HCT116 (cell line): ENCODE data around the gene SHKBP1. TPM values are rescaled to one million over a fixed set of nuclear protein-coding genes. Genes with fewer than 3 reads are reported as not detected.

Source experiments
- ATAC-seq: fragments of 200-7000 bp; cut with Tn5 transposase; 2 replicates; pipeline ENCODE4 v1.9.1; 2020; ENCODE audit warnings: mild to moderate bottlenecking, moderate library complexity
- BruUV-seq: library from RNA; stranded (reverse); fragments of 400-500 nt; replicated peaks from 2 replicates; lab custom pipeline; 2021; lab: Mats Ljungman, UMichigan
- CTCF ChIA-PET: fragments of 300-600 bp; sonication (Branson Sonifier 250); formaldehyde crosslinking; loops from one replicate; lab custom pipeline; 2021; ENCODE audit warnings: antibody characterized with exemption; lab: Charles Lee
- POLR2A ChIA-PET: fragments of 300-600, 350-600 bp; sonication (Branson Sonifier 250); formaldehyde crosslinking; loops from one replicate; lab custom pipeline; 2021; ENCODE audit warnings: antibody characterized with exemption; lab: Charles Lee
- RAD21 ChIA-PET, 2 experiments: fragments of 300-600 bp; sonication (Branson Sonifier 250); formaldehyde crosslinking; loops; one replicate each; lab custom pipeline; 2023; ENCODE audit warnings: low total read pairs in 2 of 2; ENCODE audit not compliant: uncharacterized antibody in 2 of 2, unreplicated experiment in 2 of 2, low non-redundant PET in 1 of 2; lab: Charles Lee
- DNase-seq: peaks from one replicate; pipeline ENCODE4 v3.0.0-alpha.2; 2010; ENCODE audit warnings: low read depth, low spot score
- H2AFZ ChIP-seq: fragments of 200-600 bp; shearing (Covaris generic), sonication (generic); 2 replicates; pipeline ENCODE4 v1.6.1; 2017; ENCODE audit warnings: low read depth, mixed run types, mixed read lengths, antibody characterized with exemption, low read length; ENCODE audit not compliant: poor library complexity, severe bottlenecking
- H3K27ac ChIP-seq: 2 replicates; pipeline ENCODE4 v1.5.1; 2012; ENCODE audit warnings: low read depth, low read length
- H3K27me3 ChIP-seq: fragments of 200-600 bp; sonication (generic); 2 replicates; pipeline ENCODE4 v1.6.1; 2016; ENCODE audit warnings: mixed run types, low read length, mixed read lengths; ENCODE audit not compliant: insufficient read depth
- H3K36me3 ChIP-seq, 2 experiments: fragments of 200-500 bp in 1 of 2; fragments of 200-600 bp in 1 of 2; sonication (Bioruptor generic) in 1 of 2; sonication (generic) in 1 of 2; 2 replicates each; pipeline versions ENCODE4 v1.5.1 to v1.6.1; 2014 to 2016; ENCODE audit warnings: low read length in 2 of 2, inconsistent platforms in 1 of 2, mixed read lengths in 1 of 2, mixed run types in 1 of 2; ENCODE audit not compliant: insufficient read depth in 2 of 2, control insufficient read depth in 1 of 2
- H3K4me1 ChIP-seq, 2 experiments: fragments of 200-600 bp in 1 of 2; sonication (generic) in 1 of 2; 2 replicates each; pipeline versions ENCODE4 v1.5.1 to v1.6.1; 2012 to 2017; ENCODE audit warnings: low read length in 2 of 2, inconsistent platforms in 1 of 2, mild to moderate bottlenecking in 1 of 2, mixed read lengths in 1 of 2, mixed run types in 1 of 2, moderate library complexity in 1 of 2; ENCODE audit not compliant: insufficient read depth in 2 of 2, control insufficient read depth in 1 of 2
- H3K4me2 ChIP-seq: fragments of 200-600 bp; sonication (generic); 2 replicates; pipeline ENCODE4 v1.6.1; 2017; ENCODE audit warnings: mixed run types, low read length, mixed read lengths
- H3K4me3 ChIP-seq, 2 experiments: fragments of 200-600 bp in 1 of 2; sonication (generic) in 1 of 2; replicated peaks in 1 of 2; 2 replicates each; pipeline ENCODE4 v1.5.1; 2011 to 2016; ENCODE audit warnings: low read length in 2 of 2, control low read depth in 1 of 2, low read depth in 1 of 2, mild to moderate bottlenecking in 1 of 2, mixed read lengths in 1 of 2, mixed run types in 1 of 2
- H3K79me2 ChIP-seq: fragments of 200-600 bp; sonication (generic); 2 replicates; pipeline ENCODE4 v1.6.1; 2017; ENCODE audit warnings: mild to moderate bottlenecking, mixed run types, low read length, moderate library complexity, mixed read lengths; ENCODE audit not compliant: insufficient read depth
- H3K9ac ChIP-seq: fragments of 200-600 bp; sonication (generic); 2 replicates; pipeline ENCODE4 v1.6.1; 2016; ENCODE audit warnings: low read length, mixed read lengths
- H3K9me2 ChIP-seq: fragments of 200-600 bp; sonication (generic), shearing (Covaris generic); 2 replicates; pipeline ENCODE4 v1.6.1; 2017; ENCODE audit warnings: mixed run types, mild to moderate bottlenecking, moderate library complexity; ENCODE audit not compliant: insufficient read depth
- H3K9me3 ChIP-seq, 2 experiments: fragments of 200-500 bp in 1 of 2; fragments of 200-600 bp in 1 of 2; sonication (Bioruptor generic) in 1 of 2; sonication (generic) in 1 of 2; 2 replicates each; pipeline ENCODE4 v1.6.1; 2014 to 2017; ENCODE audit warnings: low read length in 2 of 2, mixed read lengths in 2 of 2, inconsistent platforms in 1 of 2, low read depth in 1 of 2, mild to moderate bottlenecking in 1 of 2, mixed run types in 1 of 2, moderate library complexity in 1 of 2; ENCODE audit not compliant: control insufficient read depth in 1 of 2, insufficient read depth in 1 of 2
- H4K20me1 ChIP-seq: fragments of 200-600 bp; sonication (generic), shearing (Covaris generic); 2 replicates; pipeline ENCODE4 v1.6.1; 2017; ENCODE audit warnings: mixed run types, mild to moderate bottlenecking, moderate library complexity; ENCODE audit not compliant: insufficient read depth
- EZH2 ChIP-seq: fragments of 200-600 bp; sonication (generic); IDR thresholded peaks from 2 replicates; pipeline ENCODE4 v1.6.1; 2017; ENCODE audit warnings: antibody characterized with exemption, mixed run types
- EZH2phosphoT487 ChIP-seq: fragments of 200-600 bp; IDR thresholded peaks from 2 replicates; pipeline ENCODE4 v1.6.1; 2018; ENCODE audit warnings: antibody characterized with exemption, borderline replicate concordance
- FOSL1 ChIP-seq: IDR thresholded peaks from 2 replicates; pipeline ENCODE4 v1.6.1; 2012; ENCODE audit warnings: low read depth
- POLR2AphosphoS5 ChIP-seq: IDR thresholded peaks from 2 replicates; pipeline ENCODE4 v1.6.1; 2011; ENCODE audit warnings: mild to moderate bottlenecking, low read depth, low read length, moderate library complexity
- RAD21 ChIP-seq: IDR thresholded peaks from 2 replicates; pipeline ENCODE4 v1.6.1; 2012; ENCODE audit warnings: low read depth, mild to moderate bottlenecking
- SP1 ChIP-seq: IDR thresholded peaks from 2 replicates; pipeline ENCODE4 v1.6.1; 2012; ENCODE audit warnings: low read depth
- TCF7L2 ChIP-seq: IDR thresholded peaks from 2 replicates; pipeline ENCODE4 v1.7.0; 2011; ENCODE audit warnings: borderline replicate concordance, inconsistent platforms; ENCODE audit not compliant: insufficient read depth, insufficient read length; ENCODE audit errors: extremely low read depth
- ZNF274 ChIP-seq: fragments of 200-500 bp; sonication (Bioruptor generic); IDR thresholded peaks from 2 replicates; pipeline ENCODE4 v1.6.1; 2014; ENCODE audit warnings: mild to moderate bottlenecking, low read depth, low read length, inconsistent platforms
- intact Hi-C: fragments of 100-400 bp; cut with micrococcal nuclease; formaldehyde crosslinking; loops from 2 replicates; pipeline ENCODE4 v1.10.0; 2022
- total RNA-seq: library from RNA; stranded (reverse); gene quantifications from one replicate; pipeline ENCODE4 v1.2.1, GENCODE V29; 2021; ENCODE audit not compliant: unreplicated experiment
- TF ChIP-seq, protein P1 (sequence below): IDR thresholded peaks from 2 replicates; pipeline ENCODE4 v1.6.1; 2011; ENCODE audit warnings: mild to moderate bottlenecking, low read length, moderate library complexity; ENCODE audit not compliant: insufficient replicate concordance; ENCODE audit errors: extremely low read depth

The SHKBP1 gene
- total RNA-seq, 1 experiment from 2014 or later, result 97.4 TPM

DNA sequence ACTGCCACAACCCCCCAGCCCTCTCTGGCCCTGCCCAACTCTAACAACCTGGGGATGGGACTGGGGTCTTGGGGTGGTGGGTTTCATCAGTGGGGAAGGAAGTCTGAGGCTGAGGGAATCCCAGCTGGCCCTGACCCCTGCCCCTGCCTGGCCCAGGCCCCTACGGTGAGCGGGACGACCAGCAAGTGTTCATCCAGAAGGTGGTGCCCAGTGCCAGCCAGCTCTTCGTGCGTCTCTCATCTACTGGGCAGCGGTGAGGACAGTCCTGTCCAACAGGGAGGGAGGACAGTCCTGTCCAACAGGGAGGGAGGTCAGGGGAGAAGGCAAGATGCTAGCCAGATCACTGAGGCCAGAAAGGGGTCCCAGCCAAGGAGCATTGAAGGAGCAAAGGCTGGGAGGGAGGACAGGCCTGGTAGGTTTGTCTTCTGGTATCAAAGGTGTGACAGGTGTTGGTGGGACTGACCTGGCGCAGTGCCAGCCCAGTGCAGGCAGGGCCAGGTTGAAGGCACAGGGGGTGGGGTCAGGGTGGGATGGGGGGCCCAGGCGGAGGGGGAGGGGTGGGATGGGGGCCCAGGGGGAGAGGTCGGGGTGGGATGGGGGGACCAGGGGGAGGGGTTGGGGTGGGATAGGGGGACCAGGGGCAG is 12.4 kb downstream of the SHKBP1 start (continued):
- TF ChIP-seq, protein P1, sequence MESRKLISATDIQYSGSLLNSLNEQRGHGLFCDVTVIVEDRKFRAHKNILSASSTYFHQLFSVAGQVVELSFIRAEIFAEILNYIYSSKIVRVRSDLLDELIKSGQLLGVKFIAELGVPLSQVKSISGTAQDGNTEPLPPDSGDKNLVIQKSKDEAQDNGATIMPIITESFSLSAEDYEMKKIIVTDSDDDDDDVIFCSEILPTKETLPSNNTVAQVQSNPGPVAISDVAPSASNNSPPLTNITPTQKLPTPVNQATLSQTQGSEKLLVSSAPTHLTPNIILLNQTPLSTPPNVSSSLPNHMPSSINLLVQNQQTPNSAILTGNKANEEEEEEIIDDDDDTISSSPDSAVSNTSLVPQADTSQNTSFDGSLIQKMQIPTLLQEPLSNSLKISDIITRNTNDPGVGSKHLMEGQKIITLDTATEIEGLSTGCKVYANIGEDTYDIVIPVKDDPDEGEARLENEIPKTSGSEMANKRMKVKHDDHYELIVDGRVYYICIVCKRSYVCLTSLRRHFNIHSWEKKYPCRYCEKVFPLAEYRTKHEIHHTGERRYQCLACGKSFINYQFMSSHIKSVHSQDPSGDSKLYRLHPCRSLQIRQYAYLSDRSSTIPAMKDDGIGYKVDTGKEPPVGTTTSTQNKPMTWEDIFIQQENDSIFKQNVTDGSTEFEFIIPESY, result no peak
- TF ChIP-seq RAD21 (no peak), EZH2 (no peak), SP1 (no peak), TCF7L2 (no peak), EZH2phosphoT487 (no peak), ZNF274 (no peak), FOSL1 (no peak)

DNA sequence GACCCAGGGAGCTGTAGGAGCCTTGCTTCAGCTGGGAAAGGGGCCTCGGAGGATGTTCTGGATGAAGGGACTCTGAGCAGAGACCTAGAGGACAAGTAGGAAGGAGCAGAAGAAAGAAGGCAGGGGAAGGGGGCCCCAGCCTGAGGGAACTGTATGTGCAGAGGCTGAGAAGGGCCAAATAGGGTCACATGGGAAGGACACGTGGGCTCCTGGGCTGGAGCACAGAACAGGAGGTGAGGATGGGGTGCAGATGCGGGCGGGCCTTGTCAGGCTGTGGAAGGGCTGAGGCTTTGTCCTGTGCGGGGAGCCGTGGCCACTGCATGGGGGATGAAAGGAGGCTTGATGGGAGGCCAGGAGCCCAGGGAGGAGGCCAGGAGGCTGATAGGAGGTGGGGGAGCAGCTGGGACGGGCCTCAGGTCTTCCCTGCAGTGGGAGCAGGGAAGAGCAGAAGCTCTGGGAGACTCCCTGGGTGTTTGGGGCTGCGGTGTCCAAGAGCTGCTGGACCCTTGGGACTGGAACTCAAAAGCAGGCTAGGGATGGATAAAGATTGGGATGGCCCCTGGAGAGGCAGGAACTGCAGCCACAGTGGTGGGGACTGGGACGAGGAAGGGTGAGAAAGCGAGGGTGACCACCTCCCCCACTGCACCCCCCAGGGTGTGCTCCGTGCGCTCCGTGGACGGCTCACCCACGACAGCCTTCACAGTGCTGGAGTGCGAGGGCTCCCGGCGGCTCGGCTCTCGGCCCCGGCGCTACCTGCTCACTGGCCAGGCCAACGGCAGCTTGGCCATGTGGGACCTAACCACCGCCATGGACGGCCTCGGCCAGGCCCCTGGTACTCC is 13.1 kb downstream of the SHKBP1 start:
- no peak overlapping the region for H2AFZ ChIP-seq
- peaks cover 6 to 8% of the 10 kb centered on the region in 2 experiments; a peak in 2 of 4 replicates for H3K36me3 ChIP-seq
- DNase-seq, result no peak
- no peaks in the 10 kb centered on the region for H3K9me3 ChIP-seq
- H4K20me1 ChIP-seq, result no peaks in the 10 kb centered on the region
- H3K4me2 ChIP-seq, result no peak overlapping the region
- no peak for ATAC-seq
- H3K27ac ChIP-seq, result no peak overlapping the region
- no peak overlapping the region for H3K4me3 ChIP-seq
- no TSS peak for BruUV-seq
- H3K9ac ChIP-seq, result no peak overlapping the region
- intact Hi-C loops, result no loop called here
- H3K9me2 ChIP-seq, result no peaks in the 10 kb centered on the region
- no peak for TF ChIP-seq FOSL1
- no peak for TF ChIP-seq POLR2AphosphoS5
- TF ChIP-seq, all 23 proteins: peak for 0
- RAD21 ChIA-PET, result no interaction called here
- no peaks in the 10 kb centered on the region for H3K27me3 ChIP-seq
- CTCF ChIA-PET, result no interaction called here
- H3K79me2 ChIP-seq, result no peaks in the 10 kb centered on the region
- peaks cover 19 to 35% of the 10 kb centered on the region in 2 experiments for H3K4me1 ChIP-seq
- POLR2A ChIA-PET, result no interaction called here
